Stimulated activated CD4-positive, alpha-beta T cell treated with anti-CD3 and anti-CD28 coated beads, Interleukin-12 subunit alpha, Interleukin-12 subunit beta, amount 100 ng/mL, for 48 hours (primary cell): ENCODE measurements around the gene HTT-AS.

Experiments used
- DNase-seq, 3 donors: peaks; one replicate each; pipeline ENCODE4 v3.0.0-alpha.2; 2020; ENCODE audit warnings: low read depth in 2 of 3, low spot score in 1 of 3

The HTT-AS gene

DNA sequence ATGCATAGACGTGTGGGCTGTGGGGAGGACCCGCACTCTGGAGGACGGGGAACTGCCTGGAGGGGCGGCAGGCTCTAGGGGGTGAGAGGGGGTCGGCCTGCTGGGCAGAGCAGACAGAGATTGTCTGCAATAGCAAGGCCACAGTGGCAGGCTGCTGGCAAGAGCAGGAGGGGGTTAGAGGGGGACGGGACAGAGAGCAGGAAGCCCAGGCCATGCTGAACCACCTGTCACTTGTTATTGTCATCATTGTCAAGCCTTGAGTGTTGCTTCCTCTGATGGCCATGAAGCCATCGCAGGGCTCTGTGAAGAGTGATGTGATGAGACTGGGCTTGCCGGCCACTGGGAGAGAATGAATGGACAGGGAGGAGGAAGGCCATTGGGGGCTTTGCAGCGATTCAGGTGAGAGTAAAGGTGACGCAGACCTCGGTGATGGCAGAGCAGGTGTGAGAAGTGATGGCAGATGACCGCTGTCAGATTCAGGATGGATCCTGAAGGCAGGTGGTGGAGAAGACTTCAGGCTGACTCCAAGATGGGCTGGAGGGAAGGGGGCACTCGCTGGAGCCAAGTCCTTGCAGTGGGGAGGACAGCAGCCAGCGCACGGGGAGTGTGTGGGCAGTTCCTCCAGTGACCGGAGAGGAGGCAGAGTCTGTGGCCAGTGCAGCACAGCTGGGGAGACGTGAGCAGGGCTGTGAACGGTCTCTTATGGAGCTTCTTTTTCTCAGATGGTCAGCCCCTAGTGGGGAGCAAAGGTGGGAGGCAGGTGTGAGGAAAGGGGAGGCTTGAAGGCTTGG is 43.6 kb downstream of the HTT-AS start:
- no peak for DNase-seq

DNA sequence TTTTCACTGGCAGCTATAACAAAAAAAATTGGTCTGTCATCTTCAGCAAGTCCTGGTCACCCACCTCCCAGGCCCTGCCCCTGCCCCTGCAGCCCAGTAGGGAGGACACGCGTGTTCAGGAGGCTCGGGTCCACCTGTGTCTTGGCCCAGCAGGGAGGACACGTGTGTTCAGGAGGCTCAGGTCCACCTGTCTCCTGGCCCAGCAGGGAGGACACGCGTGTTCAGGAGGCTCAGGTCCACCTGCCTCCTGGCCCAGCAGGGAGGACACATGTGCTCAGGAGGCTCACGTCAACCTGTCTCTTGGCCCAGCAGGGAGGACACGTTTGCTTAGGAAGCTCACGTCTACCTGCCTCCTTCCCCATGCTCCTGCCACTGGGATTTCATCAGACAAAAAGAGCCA is 44.9 kb downstream of the HTT-AS start:
- no peak for DNase-seq

DNA sequence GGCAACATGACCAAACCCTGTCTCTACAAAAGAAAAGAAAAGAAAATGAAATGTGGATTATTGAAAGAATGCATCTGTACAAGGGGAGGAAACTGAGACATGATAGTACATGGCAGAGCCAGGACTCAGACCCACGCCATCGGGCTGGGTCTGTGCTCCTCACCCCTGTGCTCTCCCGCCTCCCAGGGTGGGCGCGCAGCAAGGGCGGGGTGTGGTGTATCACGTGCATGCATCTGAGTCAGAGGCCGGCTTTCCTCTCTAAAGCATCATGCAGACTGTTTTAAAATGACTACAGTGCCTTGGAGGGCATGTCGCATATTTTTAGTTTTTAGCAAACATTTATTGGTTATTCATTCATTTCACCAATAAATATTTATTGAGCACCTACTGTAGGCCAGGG is 47.8 kb downstream of the HTT-AS start:
- no peak for DNase-seq

DNA sequence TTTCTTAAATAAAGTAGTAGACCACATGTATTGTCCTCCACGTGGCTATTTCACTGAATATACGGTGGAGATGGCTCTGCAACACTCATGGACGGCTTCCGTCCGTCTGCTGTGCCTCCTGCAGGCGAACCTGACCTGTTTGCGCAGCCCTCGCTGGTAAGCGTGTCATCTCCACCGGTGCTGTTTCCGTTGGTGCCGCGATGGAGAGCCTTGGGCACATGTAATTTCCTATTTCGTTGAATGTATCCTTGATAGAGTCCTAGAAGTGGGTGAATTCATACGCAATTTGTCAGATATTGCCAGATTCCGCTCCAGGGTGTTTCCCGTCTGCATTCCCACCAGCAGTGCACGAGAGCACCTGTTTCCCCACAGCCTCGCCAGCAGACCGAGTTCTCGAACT is 48.5 kb downstream of the HTT-AS start:
- no peak for DNase-seq

DNA sequence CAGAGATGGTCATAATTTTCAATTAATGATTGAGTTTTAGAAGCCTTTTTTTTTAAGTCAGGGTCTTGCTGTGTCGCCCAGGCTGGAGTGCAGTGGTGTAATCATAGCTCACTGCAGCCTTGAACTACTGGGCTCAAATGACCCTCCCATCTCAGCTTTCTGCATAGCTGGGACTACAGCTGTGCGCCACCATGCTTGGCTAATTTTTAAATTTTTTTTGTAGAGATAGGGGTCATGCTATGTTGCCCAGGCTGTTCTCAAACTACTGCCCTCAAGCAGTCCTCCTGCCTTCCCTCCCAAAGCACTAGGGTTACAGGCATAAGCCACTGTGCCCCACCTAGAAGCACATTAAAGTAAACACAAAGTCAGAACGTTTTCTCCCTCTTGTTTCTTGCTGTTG is 51.7 kb downstream of the HTT-AS start:
- no peak for DNase-seq

DNA sequence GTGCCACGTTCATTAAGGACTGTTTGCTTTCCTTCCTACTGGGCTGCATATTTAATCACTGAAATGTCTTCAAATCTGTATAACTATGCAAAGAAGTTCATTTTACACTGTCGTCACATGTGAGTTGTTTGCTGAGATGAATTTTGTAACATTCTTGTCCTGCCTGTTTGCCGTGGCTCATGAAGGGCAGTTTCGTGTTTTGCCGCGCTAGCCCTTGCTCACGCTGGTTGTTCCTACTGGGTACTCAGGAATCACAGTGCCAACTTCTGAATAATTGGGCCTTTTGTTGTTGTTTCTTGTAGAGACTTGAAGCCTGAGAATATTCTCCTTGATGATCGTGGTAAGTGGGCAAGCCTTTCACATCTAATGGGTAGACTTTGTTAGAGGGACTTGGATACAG is 52.2 kb downstream of the HTT-AS start:
- DNase-seq: no peak

DNA sequence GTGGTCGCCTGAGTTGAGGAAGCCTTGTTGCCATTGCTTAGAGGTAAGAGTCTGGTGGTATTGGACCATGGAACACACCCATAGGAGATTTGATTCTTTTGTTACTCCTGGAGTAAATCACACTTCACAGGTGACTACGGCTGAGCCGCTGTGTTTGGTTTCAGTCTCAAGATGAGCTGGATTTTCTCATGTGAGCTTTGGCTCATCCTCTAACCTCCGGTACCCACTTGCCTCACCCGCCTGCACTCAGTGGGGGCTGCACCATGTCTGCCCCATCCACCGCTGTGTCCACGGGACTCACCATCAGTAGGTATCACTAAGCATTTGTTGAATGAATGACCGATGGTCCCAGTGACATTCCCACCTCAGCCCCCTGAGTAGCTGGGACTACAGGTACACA is 52.7 kb downstream of the HTT-AS start:
- DNase-seq: no peak

DNA sequence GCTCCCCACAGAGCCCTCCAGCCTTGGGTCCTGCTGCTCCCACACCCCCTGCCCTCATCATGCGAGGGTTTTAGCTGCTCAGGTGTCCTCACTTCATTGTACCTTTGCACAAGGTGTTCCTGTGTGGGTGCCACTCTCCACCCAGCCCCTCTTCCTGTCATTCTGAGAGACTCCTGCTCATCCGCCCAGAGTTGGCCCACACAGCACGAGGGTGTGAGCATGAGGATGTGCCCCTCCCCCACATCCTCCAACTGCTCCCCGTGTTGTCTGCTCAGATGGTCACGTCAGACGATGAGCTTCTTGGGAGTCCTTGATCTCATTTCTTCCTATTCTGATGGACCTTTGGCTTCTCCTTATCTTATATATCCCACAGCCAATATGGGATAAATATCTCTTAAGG is 53.2 kb downstream of the HTT-AS start:
- DNase-seq: no peak

DNA sequence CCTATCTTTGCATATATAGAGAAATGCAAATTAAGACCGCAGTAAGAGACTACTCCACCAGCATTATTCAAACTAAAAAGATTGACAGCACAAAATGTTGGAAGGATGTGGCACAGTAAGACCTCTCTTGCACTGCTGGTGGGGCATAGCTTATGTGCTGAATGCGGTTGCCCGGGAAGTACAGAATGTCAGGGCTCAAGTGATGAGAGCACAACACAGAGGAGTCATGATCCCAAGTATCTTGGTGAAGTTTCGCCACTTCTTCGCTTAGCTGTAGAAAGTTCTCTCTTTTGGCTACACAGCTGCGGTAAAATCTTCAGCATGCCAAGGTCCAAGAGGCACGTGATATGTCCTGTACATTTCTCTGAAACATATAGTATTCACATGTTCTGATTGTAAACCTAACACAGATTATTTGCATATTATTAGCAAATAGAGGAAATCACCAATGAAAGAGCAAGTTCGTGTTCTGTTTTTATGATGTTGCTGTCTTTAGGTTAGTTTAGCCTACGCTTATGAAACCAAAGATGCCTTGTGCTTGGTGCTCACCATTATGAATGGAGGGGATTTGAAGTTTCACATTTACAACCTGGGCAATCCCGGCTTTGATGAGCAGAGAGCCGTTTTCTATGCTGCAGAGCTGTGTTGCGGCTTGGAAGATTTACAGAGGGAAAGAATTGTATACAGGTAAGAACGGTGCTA is 55.0 kb downstream of the HTT-AS start:
- no peak for DNase-seq

DNA sequence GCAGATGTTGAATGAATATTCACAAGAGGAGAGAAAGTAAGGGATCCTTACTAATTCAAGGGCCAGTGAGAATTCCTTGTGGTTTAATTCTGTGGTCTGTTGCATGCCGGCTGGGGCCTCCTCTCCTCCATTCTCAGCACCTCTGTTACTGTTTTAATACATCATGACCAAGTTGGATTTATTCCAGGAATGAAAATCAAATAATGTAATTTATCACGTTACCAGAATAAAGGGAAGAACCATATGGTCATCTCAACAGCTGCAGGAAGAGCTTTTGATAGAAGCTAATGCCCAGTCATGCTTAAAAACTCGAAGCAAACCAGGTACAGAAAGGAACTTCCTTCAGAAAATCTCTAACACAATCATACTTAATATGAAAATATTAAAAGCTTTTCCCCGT is 56.8 kb downstream of the HTT-AS start:
- DNase-seq: no peak

DNA sequence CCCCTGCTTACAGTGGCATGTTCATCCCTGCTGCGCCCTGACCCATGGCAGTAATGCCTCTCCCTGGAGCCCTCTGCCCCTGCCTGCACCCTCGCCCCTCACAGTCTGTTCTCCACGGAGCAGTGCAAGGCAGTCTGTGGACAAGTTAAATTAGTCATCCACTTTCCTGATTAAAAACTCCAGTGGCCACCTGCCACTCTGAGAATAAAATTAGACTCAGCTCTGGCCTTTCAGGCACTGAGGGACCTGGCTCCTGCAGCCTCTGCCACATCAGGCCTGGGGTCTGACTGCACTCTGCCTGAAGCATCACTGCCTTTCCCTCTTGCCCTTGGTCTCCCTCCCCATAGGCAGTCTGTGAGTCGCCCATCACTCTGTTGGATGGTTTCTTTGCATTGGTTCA is 57.4 kb downstream of the HTT-AS start:
- DNase-seq: no peak

DNA sequence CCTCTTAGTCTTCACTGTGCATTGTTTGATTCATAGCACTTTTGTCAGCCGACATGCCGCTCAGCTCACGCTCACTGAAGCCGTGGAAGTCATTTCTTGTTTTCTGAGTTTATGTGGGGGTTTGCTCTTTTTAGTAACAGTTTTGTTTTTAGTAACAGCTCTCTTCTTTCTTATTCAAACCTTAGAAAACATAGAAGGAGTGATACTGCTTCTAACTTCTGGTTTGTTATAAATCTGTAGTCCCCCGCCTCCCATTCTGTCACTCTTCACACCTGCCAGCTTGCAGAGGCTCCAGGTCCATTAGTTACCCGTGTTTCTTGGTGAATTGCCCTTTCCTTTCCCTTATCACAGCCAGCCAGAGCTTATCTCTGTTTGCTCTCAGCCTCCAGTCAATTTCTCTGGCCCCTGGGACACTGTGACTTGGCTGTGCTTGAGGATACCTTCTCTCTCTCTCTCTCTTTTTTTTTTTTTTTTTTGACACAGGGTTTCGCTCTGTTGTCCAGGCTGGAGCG is 60.4 kb downstream of the HTT-AS start:
- DNase-seq: peak in 2 of 3 donors; percentile 11 to 19
